NCI-H2171 treated with DMSO at 0.1 percent for 48 hours (cell line): Measurements from ENCODE around the gene MEPE.
"Not testable (repeated sequence)": the region's sequence is repeated elsewhere in the genome, so short reads cannot be mapped to it uniquely, and the experiment has no call there.

ENCODE experiments used
- DNase-seq: peaks from one replicate; lab custom pipeline; 2025; lab: John Stamatoyannopoulos, UW

The MEPE gene

DNA sequence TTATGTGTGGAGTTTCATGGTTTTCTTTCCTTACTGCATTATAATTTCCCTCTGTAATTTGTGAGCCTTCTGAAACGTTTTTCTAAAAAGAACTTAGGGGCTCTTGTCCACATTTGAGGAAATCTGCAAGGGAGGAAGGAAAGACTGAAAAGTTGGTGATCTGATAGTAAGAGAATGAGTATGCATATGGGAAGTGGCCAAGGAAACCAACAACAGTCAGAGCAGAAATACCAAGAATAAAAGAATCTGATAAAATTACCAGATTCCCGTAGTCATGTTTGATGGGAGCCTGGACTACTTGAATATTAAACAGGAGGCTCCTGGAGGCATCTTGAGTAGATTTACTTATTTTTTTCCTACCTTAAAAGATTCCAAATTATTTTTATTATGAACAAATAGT is 50.1 kb downstream of the MEPE start:
- no peak for DNase-seq

DNA sequence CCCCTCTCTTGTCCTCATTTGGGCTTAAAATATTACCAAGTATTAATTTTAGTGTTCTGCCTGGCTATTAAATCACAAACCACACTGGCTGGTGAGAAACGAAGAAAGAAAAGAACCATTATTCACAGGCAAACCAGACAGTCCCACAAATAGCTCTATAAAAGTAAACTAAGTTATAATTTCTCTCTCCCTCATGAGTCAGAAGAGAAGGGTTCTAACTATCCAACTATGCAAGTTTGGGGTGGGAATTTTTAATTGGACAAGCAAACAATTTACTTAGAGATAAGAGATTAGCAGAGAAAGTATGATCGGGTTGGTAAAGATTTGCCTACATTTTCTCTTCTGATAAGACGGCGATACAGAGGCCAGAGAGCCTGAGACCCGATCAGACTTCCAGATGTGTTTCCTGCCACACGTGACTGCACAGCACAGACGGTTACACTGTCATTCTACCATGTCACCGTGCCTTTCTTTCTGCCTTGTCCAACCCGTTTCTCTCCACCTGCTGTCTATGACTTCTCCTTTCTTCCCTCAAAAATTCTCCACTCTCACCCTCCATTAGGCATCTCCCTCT is 52.3 kb downstream of the MEPE start:
- no peak for DNase-seq

DNA sequence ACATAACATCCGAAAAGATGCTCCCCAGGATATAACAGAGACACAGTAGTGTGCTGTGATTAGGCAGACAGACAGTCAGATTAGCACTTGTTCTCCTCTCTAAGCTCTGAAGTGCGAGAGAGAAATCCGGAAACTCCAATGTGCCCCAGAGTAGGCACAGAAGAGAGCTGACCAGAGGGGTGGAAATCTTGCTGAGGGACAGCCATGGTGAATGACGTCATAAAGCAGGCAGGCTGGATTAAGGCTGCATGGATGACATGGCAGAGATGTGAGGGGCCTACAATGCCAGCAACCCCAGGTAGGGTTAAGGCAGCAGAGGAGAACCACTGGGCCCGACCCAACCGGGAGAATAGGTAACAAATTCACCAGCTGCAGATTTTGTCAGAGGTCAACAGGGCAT is 53.3 kb downstream of the MEPE start:
- no peak for DNase-seq

DNA sequence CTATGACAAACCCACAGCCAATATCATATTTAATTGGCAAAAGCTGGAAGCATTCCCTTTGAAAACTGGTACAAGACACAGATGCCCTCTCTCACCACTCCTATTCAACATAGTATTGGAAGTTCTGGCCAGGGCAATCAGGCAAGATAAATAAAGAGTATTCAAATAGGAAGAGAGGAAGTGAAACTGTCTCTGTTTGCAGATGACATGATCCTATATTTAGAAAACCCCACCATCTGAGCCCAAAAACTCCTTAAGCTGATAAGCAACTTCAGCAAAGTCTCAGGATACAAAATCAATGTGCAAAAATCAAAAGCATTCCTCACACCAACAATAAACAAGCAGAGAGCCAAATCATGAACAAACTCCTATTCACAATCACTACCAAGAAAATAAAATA is 58.0 kb downstream of the MEPE start:
- DNase-seq, result not testable (repeated sequence)

DNA sequence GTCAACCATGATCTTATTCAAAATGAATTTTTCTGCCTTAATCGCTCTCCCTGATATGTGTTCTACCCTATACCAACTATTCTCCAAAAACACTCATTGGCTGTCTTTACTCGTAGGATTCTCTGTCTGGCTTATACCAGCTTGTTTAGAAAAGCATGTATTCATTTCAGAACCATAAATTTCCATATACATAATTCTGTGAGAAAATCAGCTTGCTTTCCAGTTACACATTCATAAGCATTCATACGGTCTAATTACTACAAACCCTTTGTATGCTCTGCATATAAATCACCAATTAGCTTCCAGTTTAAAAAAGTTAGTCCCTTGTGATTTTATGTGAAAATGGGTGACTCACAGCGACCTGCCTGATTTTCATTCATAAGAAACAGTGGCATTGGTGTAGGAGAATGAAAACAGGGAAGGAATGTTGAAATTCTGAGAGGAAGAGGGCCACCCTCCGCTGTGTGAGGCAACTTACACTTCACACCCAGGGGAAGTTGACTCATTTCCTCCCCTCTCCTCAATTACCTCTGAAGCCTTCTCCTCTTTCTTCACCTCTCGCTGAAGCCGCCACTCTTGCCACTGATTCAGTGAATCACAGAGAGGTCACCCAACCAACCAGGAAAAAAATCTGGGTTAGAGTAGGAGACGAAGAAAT is 63.3 kb downstream of the MEPE start:
- DNase-seq, result no peak
